ENCODE measurements around the gene SUB1.
"Not testable (repeated sequence)": the region's sequence is repeated elsewhere in the genome, so short reads cannot be mapped to it uniquely, and the experiment has no call there.

The SUB1 gene

GRCh38 chr5:32585446-32586275 lies at the start of gene SUB1:
Gene SUB1, plus strand, starts transcription at chr5:32585557. Its CDS starts 2,956 bp downstream, at chr5:32588513.
- peak; percentile 87 for DNase-seq

GRCh38 chr5:32536246-32536645 lies 49.1 kb upstream of the SUB1 start:
- no peak for DNase-seq

- not testable (repeated sequence) for DNase-seq
Measured at GRCh38 chr5:32537437-32538029, 47.8 kb upstream of the SUB1 start.

GRCh38 chr5:32538031-32538547 lies 47.3 kb upstream of the SUB1 start:
- no peak for DNase-seq

- DNase-seq: no peak
Measured at GRCh38 chr5:32539981-32540845, 45.1 kb upstream of the SUB1 start.

GRCh38 chr5:32541241-32541640 lies 44.1 kb upstream of the SUB1 start:
- DNase-seq: no peak

- DNase-seq: peak; percentile 18
Measured at GRCh38 chr5:32542216-32543059, 42.9 kb upstream of the SUB1 start.

- no peak for DNase-seq
Measured at GRCh38 chr5:32543291-32543690, 42.1 kb upstream of the SUB1 start.

- no peak for DNase-seq
Measured at GRCh38 chr5:32545102-32545800, 40.1 kb upstream of the SUB1 start.

GRCh38 chr5:32551194-32551593 lies 34.2 kb upstream of the SUB1 start:
- DNase-seq: no peak

- DNase-seq: no peak
Measured at GRCh38 chr5:32551865-32552264, 33.5 kb upstream of the SUB1 start.

GRCh38 chr5:32552491-32552890 lies 32.9 kb upstream of the SUB1 start:
- DNase-seq: not testable (repeated sequence)

- DNase-seq: no peak
Measured at GRCh38 chr5:32552936-32553335, 32.4 kb upstream of the SUB1 start.

GRCh38 chr5:32554181-32554780 lies 31.1 kb upstream of the SUB1 start:
- peak; percentile 35 for DNase-seq

- not testable (repeated sequence) for DNase-seq
Measured at GRCh38 chr5:32556543-32556942, 28.8 kb upstream of the SUB1 start.

GRCh38 chr5:32559411-32559810 lies 25.9 kb upstream of the SUB1 start:
- no peak for DNase-seq

GRCh38 chr5:32559921-32560320 lies 25.4 kb upstream of the SUB1 start:
- no peak for DNase-seq

GRCh38 chr5:32562056-32562455 lies 23.3 kb upstream of the SUB1 start:
- no peak for DNase-seq

- no peak for DNase-seq
Measured at GRCh38 chr5:32562843-32563242, 22.5 kb upstream of the SUB1 start.

GRCh38 chr5:32563614-32564013 lies 21.7 kb upstream of the SUB1 start:
- DNase-seq: no peak

GRCh38 chr5:32565145-32565544 lies 20.2 kb upstream of the SUB1 start:
- DNase-seq: peak; percentile 2

All from GDM1 (cell line).